GM18520 (cell line): ENCODE results near the gene SLIT1.

Experiments used
- ATAC-seq: cut with Tn5 transposase; IDR thresholded peaks from one replicate; pipeline ENCODE4 v1.9.1; 2021; ENCODE audit not compliant: unreplicated experiment

The SLIT1 gene

DNA sequence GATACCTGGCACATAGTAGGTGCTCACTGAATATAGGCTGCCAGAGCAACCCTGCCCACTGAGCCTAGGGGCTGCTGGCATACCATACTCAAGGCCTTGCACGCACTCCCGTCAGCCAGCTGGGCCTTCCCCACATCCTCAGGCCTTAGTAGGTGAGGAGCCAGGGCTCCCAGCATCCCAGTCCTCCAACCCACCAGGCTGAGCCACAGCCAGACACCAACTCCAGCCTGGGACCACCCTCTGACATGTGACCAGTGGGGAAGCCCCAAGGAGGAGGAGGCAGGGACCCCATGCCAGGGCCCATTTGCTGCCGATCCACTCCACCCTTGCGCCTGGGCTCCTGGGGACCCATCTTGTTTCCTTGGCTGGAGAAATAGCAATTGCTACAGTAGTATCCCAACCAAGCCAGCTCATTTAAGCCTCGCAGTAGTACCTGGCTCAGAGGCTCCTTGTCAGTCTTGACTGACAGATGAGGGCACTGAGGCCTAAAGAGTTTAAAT lies 11.4 kb downstream of the SLIT1 start:
- no peak for ATAC-seq

- ATAC-seq, result no peak
Measured at GRCh38 chr10:97173036-97173435, 12.7 kb downstream of the SLIT1 start.

GRCh38 chr10:97171001-97171400 lies 14.8 kb downstream of the SLIT1 start:
- no peak for ATAC-seq

GRCh38 chr10:97169911-97170693 lies 15.7 kb downstream of the SLIT1 start:
- ATAC-seq, result no peak

DNA sequence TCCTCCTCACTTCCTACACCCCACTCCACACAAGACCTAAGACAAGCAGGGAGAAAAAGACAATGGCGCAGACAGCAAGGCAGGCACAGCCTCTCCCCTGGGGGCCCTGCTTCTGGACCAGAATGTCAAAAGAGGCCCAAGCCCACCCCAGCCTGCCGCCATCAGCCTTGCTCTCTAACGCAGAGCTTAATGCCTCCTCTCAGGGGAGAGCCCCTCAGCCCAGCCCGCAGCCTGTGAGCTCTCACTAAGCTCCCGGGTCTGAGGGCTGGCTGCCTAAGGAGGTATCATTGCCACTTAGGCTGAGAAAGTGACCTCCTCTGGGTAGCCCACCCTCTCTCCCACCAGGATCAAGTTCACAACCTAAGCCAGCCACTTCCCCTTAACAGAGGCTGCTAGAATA lies 16.7 kb downstream of the SLIT1 start:
- ATAC-seq, result no peak

- no peak for ATAC-seq
Measured at GRCh38 chr10:97168645-97169044, 17.1 kb downstream of the SLIT1 start.

DNA sequence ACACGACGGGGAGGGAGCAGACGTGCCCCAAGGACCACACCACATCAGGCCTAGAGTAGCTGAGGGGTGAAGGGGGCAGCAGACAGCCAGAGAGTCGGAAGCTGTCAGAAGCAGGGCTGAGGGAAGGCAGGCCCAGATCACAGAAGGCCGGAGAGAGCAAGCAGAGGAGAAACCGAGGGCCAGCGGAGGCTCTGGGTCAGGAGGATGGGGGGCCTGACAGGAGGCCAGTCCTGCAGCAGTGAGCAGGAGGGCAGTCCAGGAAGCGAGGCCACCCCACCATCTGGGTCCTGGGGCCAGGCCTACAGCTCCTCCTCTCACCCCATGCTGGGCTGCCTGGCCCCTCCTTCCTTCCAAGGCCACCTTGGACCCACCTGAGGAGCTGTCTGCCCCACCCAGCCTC lies 20.3 kb downstream of the SLIT1 start:
- no peak for ATAC-seq

DNA sequence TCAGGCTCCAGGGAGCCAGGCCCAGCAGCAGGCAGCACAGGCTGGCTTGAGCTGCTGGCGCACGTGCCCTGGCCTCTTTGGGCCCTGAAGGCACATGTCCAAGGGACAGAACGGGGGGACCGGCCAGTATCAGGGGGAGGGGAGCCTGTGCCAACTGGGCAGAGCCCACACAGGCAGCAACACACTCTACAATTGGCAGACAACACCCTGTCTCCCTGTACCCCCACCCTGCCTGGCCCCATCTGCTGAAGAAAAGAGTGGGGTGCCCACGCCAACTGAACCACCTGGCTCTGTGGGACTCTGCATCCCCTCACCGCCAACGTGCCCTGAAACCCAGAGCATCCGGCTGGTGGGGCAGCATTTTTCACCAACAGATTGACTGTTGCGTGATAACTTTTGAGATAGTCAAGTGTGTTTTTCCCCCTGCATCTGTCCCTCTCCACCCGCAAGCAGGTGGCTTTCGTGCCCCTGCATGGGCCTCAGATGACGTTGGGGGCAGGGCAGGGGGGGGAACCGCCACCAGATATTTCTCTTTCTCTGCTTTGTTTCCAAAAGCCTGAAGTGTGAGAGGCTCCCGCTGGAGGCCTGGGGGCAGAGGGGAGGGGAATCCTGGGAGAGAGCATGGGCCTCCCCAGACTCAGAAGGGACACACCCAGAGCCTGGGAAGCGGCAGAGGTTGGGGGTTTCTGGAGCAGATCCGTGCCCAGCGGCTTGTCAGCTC lies 21.8 kb downstream of the SLIT1 start:
- ATAC-seq, result no peak

DNA sequence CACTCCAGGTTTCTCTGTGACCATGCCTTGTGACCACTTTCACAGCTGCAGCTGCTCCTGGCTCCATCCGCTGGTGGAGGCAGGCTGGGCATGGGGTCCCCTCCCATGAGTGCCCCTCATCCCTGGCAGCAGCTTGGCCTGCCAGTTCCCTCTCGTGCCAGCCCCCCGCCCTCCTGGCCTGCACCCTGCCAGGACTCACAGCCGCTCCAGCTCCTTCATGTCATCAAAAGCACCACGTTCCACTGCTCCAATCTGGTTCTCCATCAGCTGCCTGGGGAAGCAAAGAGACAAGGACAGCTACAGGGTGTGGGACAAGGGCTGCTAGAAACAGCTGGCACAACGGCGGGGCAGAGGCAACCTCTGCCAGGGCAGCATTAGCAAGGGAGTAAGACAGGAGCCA lies 22.6 kb downstream of the SLIT1 start:
- ATAC-seq, result no peak

DNA sequence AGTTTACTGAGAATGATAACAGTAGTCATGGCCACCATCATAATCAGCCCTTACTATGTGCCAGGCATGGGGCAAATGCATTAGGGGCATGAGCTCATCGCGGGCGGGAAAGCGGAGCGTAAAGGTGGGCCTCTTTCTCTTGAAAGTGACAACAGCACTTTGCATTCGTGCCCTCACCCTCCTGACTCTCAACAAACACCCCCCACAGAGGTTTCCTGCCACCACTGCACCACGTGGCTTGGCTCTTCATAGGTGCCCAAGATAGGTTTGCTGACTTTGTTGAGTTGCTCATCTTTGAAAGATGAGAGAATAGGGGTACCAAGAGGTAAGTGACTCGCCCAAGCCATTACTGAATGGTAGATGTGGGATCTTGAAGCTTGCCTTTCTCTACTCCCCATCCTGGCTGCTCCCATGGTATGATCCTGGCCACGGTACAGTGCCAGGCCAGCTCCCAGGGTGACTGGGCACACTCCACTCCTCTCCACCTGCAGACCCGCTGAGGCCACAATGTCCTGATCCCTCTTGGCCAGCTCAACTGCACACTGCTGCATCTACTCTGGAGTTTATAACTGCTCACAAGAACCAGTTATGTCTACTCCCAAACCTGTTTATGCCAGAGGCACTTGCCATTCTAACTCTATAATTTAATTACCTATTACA lies 26.0 kb downstream of the SLIT1 start:
- no peak for ATAC-seq

DNA sequence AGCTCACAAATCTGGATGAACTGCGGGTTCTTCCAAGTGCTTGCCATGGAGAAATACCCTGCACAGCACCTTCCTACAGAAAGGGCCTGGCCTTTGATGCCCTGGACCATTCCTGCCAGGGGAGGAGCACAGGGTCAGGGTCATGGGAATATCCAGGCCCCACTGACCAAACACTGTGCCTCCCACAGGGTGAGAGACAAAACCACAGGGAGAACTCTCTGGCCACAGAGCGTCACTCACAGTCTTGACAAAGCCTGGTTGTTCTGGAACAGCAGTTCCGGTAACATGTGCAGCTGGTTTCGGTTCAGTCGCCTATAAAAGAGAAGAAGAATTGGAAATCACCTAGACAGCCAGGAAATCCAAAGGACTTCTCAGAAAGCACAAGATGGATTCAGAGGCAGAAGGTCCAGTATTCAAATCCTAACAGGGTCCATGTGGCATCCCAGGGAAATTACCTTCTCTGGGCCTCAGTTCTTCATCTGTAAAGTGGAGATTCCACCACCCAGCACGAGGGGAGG lies 28.1 kb downstream of the SLIT1 start:
- no peak for ATAC-seq

DNA sequence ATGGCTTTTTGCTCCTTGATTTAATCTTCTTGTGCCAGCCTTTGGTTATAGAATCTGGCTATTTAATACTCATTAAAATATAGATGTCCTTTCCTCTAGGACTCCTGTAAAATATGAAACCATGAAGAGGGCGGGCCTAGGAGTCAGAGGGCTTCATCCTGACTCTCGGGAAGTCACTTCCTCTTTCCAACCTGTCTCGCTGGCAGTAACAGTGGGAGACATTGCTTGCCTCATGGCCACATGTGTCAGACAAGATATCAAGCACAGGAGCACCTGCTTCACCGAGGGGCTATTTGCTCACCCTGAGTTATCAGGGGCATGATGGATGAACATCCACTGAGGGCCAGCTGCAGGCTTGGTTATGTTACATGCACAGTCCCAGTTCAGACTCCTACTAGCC lies 31.0 kb downstream of the SLIT1 start:
- ATAC-seq, result no peak

DNA sequence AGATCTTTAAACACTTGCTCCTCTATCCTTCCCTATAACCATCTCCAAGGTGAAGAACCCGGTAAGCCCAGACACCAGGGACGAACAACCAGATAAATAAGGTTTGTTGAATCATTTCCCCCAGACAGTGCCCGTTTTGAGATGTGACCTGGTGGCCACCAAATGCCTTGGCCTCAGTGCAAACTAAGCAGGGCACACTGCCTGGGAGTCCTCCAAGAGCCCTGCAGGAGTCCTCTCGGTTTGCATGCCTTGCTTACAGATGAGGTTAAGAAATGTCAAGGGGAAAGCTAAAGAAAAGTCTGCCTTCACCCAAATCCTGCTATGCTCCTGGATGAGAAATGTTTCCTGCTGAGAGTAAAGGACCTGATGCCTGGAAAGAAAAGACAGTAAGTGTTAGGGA lies 31.6 kb downstream of the SLIT1 start:
- ATAC-seq, result no peak

- no peak for ATAC-seq
Measured at GRCh38 chr10:97153270-97153850, 32.4 kb downstream of the SLIT1 start.

- ATAC-seq, result no peak
Measured at GRCh38 chr10:97151307-97151914, 34.3 kb downstream of the SLIT1 start.

- ATAC-seq, result no peak
Measured at GRCh38 chr10:97150616-97151015, 35.1 kb downstream of the SLIT1 start.

DNA sequence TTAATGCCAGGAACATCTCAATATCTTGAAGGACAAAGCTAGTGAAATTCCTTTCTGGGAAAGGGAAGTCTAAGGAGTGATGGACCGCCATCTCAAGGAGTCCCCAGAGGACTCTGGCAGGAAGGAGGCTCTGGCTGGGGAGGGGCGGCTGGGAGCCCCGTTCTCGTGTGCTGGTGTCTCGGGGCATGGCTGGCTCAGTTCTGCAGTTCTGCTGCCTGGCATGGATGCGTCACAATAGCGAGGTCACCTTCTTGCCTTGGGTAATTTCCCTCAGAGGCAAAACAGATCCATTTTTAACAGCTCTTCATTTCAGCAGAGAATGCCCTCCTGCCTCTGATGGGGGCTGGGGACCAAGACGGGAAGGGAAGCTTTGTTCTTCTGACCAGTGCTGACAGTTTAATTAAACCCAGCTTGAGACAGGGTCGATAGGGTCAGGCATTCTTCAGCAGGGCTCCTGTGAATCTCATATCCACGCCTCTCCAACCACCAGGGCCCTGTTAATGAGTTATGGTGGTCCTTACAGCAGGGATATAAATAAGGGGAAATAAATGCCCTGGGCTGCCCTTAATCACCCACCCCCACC lies 35.7 kb downstream of the SLIT1 start:
- ATAC-seq, result no peak

DNA sequence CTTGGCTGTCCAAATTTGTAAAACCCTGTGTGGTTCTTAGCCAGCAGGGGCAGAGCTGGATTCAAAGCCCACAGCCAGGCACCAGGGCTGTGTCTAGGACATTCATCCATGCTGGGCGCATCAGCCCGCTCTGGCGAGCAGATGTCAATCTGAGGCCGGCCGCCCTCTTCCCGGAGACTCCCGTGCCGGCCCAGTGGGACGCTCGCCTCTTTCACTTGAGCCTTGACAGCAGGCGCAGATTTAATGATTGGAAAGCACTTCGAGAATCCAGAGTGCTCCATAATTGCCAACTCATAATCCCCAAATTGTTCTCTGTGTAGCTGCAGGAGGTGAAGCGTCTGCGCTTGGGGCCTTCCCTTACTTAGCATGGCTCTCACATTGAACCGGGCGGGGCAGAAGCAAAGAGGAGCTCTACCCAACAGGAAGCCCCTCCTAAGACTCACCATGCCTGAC lies 36.7 kb downstream of the SLIT1 start:
- no peak for ATAC-seq

DNA sequence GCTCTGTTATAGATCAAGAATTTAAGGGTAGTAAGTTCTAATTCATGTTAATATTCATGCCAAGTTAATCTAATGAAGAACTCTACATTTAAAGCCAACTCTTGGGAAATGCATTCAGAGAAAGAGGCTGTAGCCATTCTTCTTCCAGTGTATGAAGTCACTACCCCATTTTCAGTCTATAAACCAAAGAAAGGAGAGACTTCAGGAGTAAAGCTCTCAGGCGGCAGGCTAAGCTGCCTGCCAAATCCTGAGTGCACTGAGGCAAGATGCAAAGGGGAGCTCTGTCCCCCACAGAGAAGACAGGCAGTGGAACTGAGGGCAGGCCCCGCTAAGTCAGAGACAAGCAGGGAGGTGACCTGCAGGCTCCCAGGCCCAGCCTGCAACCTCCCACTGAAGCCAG lies 41.5 kb downstream of the SLIT1 start:
- no peak for ATAC-seq

DNA sequence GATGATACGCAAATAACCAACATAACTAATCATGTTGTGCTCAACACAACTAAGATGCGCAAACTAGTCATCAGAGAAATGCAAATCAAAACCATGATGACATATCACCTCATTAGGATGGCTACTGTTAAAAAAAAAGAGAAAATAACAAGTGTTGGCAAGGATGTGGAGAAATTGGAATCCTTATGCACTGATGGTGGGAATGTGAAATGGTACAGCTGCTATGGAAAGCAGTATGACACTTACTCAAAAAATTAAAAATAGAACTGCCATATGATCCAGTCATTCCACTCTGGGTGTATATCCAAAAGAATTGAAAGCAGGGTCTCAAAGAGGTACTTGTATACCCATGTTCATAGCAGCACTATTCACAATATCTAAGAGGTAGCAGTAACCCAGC lies 42.9 kb downstream of the SLIT1 start:
- no peak for ATAC-seq
